GM12878 (cell line): ENCODE results near the gene BTNL9.
A peak's percentile ranks its signal among the peaks of the same experiment; 100 is the strongest.

Experiments used
- BCL11A ChIP-seq: IDR thresholded peaks from 2 replicates; pipeline ENCODE4 v1.6.1; 2011; ENCODE audit warnings: low read depth, low read length
- TAF1 ChIP-seq: IDR thresholded peaks from 2 replicates; pipeline ENCODE4 v1.6.1; 2011; ENCODE audit warnings: mild to moderate bottlenecking, low read depth, low read length, borderline replicate concordance
- TCF12 ChIP-seq: IDR thresholded peaks from 2 replicates; pipeline ENCODE4 v1.6.1; 2011; ENCODE audit warnings: low read depth, mild to moderate bottlenecking, low read length
- TF ChIP-seq, protein P1 (sequence below): IDR thresholded peaks from 2 replicates; pipeline ENCODE4 v1.6.1; 2011; ENCODE audit warnings: borderline replicate concordance, low read depth, mild to moderate bottlenecking, moderate library complexity, low read length; ENCODE audit not compliant: insufficient read depth, poor library complexity, severe bottlenecking

DNA sequence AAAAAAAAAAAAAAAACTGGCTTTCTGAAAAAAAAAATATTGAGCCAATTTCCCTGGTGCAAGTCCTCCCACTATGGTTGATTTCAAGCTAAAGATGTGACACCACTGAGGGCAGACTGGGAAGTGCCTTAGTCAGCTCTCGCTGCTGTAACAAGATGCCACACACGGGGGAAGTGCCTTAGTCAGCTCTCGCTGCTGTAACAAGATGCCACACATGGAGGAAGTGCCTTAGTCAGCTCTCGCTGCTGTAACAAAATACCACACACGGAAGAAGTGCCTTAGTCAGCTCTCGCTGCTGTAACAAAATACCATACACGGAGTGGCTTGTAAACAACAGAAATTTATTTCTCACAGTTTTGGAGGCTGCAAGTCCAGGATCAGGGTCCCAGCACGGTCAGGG, 23.4 kb downstream of the BTNL9 start:
- TF ChIP-seq TAF1: no peak
- TF ChIP-seq TCF12: no peak
- no peak for TF ChIP-seq BCL11A
- TF ChIP-seq, protein P1, sequence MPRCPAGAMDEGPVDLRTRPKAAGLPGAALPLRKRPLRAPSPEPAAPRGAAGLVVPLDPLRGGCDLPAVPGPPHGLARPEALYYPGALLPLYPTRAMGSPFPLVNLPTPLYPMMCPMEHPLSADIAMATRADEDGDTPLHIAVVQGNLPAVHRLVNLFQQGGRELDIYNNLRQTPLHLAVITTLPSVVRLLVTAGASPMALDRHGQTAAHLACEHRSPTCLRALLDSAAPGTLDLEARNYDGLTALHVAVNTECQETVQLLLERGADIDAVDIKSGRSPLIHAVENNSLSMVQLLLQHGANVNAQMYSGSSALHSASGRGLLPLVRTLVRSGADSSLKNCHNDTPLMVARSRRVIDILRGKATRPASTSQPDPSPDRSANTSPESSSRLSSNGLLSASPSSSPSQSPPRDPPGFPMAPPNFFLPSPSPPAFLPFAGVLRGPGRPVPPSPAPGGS: peak; percentile 14
